Suprapubic skin (tissue), 4 donors: ENCODE data around the gene RAB3IP. TPM values are rescaled to one million over a fixed set of nuclear protein-coding genes. Genes with fewer than 3 reads are reported as not detected.

Source experiments
- DNase-seq, 2 donors: peaks; one replicate each; pipeline ENCODE4 v3.0.0-alpha.2; 2019; ENCODE audit warnings: low spot score in 2 of 2
- H3K27ac ChIP-seq: fragments of 200-600 bp; sonication (generic); one replicate; pipeline ENCODE4 v1.5.1; 2019
- H3K27me3 ChIP-seq: fragments of 200-600 bp; sonication (generic); one replicate; pipeline ENCODE4 v1.5.1; 2019
- H3K36me3 ChIP-seq: fragments of 200-600 bp; sonication (generic); one replicate; pipeline ENCODE4 v1.5.1; 2019
- H3K4me1 ChIP-seq: fragments of 200-600 bp; sonication (generic); one replicate; pipeline ENCODE4 v1.5.1; 2019
- H3K4me3 ChIP-seq: fragments of 200-600 bp; sonication (generic); one replicate; pipeline ENCODE4 v1.5.1; 2019; ENCODE audit warnings: mild to moderate bottlenecking
- H3K9me3 ChIP-seq: fragments of 200-600 bp; sonication (generic); one replicate; pipeline ENCODE4 v1.5.1; 2019
- CTCF ChIP-seq, 2 donors: fragments of 200-600 bp in 1 of 2; fragments of 450-650 bp in 1 of 2; sonication (generic) in 1 of 2; IDR thresholded peaks; one replicate each; pipeline ENCODE4 v1.5.1; 2016 to 2019; ENCODE audit warnings: antibody characterized with exemption in 2 of 2, mild to moderate bottlenecking in 1 of 2, moderate library complexity in 1 of 2
- EP300 ChIP-seq: sonication (generic); formaldehyde crosslinking; IDR thresholded peaks from one replicate; pipeline ENCODE4 v1.6.1; 2017; ENCODE audit warnings: antibody characterized with exemption
- POLR2A ChIP-seq, 2 donors: fragments of 450-650 bp; IDR thresholded peaks; one replicate each; pipeline ENCODE4 v1.6.1; 2017; ENCODE audit warnings: antibody characterized with exemption in 2 of 2, mild to moderate bottlenecking in 2 of 2, moderate library complexity in 2 of 2
- POLR2AphosphoS5 ChIP-seq, 3 donors: sonication (generic); formaldehyde crosslinking; IDR thresholded peaks; one replicate each; pipeline ENCODE4 v1.6.1; 2017; ENCODE audit warnings: antibody characterized with exemption in 3 of 3
- WGBS: methylation state at CpG from one replicate; pipeline ENCODE4 v1.1.5; 2018; 5-methylcytosine and 5-hydroxymethylcytosine counted together
- total RNA-seq, 4 donors: library from RNA; depleted of rRNA; stranded (reverse); fragments of >200 nt; gene quantifications; one replicate each; pipeline ENCODE4 v1.1.0, GENCODE V29; 2016

RAB3IP gene
- total RNA-seq, 4 donors from 2014 or later, result 15.0 to 27.8 (median 21.9) TPM

- H3K4me3 ChIP-seq, result no peak within 1 kb of the TSS
- TF ChIP-seq EP300 (no peak), CTCF (IDR thresholded peaks at IDR 0.05) (no peak), POLR2AphosphoS5 (IDR thresholded peaks at IDR 0.05) (no peak), POLR2A (IDR thresholded peaks at IDR 0.05) (no peak)
- 57% methylated on average over 12 of the region's 12 CpGs for WGBS
- H3K27ac ChIP-seq, result peak within 1 kb of the TSS; percentile 2
- no peak for DNase-seq
- H3K9me3 ChIP-seq, result no peaks in the 10 kb centered on the region
- H3K4me1 ChIP-seq, result peaks cover 10% of the 10 kb centered on the region
- H3K36me3 ChIP-seq, result no peaks in the 10 kb centered on the region
- H3K27me3 ChIP-seq, result no peaks in the 10 kb centered on the region
Measured at GRCh38 chr12:69698769-69699540, 39.7 kb upstream of the RAB3IP start, which contains the start of gene BEST3. Gene BEST3 (minus strand): TSS chr12:69699303. CDS start chr12:69697798, 1,505 bp downstream.

- 86% methylated on average over 3 of the region's 3 CpGs for WGBS
- H3K4me1 ChIP-seq, result peaks cover 10% of the 10 kb centered on the region
- H3K36me3 ChIP-seq, result no peaks in the 10 kb centered on the region
- no peak for DNase-seq
- TF ChIP-seq POLR2A (IDR thresholded peaks at IDR 0.05) (no peak), POLR2AphosphoS5 (IDR thresholded peaks at IDR 0.05) (no peak), EP300 (no peak), CTCF (IDR thresholded peaks at IDR 0.05) (no peak)
- no peak overlapping the region for H3K4me3 ChIP-seq
- H3K27ac ChIP-seq, result no peak overlapping the region
- H3K27me3 ChIP-seq, result no peaks in the 10 kb centered on the region
- H3K9me3 ChIP-seq, result no peaks in the 10 kb centered on the region
Measured at GRCh38 chr12:69701826-69702225, 36.8 kb upstream of the RAB3IP start.

GRCh38 chr12:69703146-69703642 lies 35.5 kb upstream of the RAB3IP start:
- no peak for TF ChIP-seq CTCF (IDR thresholded peaks at IDR 0.05)
- TF ChIP-seq POLR2AphosphoS5 (IDR thresholded peaks at IDR 0.05), result no peak
- TF ChIP-seq POLR2A (IDR thresholded peaks at IDR 0.05), result no peak
- TF ChIP-seq EP300, result no peak
- Histone ChIP-seq H3K27ac (no peak overlapping the region), H3K4me1 (peaks cover 10% of the 10 kb centered on the region), H3K27me3 (no peaks in the 10 kb centered on the region), H3K9me3 (no peaks in the 10 kb centered on the region), H3K36me3 (no peaks in the 10 kb centered on the region), H3K4me3 (no peak overlapping the region)
- no peak for DNase-seq
- WGBS, result 58% methylated on average over 1 of the region's 1 CpG

- Histone ChIP-seq H3K27ac (no peak overlapping the region), H3K27me3 (no peaks in the 10 kb centered on the region), H3K4me1 (peaks cover under 1% of the 10 kb centered on the region), H3K36me3 (no peaks in the 10 kb centered on the region), H3K4me3 (no peak overlapping the region), H3K9me3 (no peaks in the 10 kb centered on the region)
- DNase-seq, result no peak
- TF ChIP-seq EP300 (no peak), POLR2AphosphoS5 (IDR thresholded peaks at IDR 0.05) (no peak), POLR2A (IDR thresholded peaks at IDR 0.05) (no peak), CTCF (IDR thresholded peaks at IDR 0.05) (no peak)
- WGBS, result 0% methylated on average over 1 of the region's 1 CpG
Measured at GRCh38 chr12:69704357-69704756, 34.3 kb upstream of the RAB3IP start.

- Histone ChIP-seq H3K9me3 (no peaks in the 10 kb centered on the region), H3K27me3 (no peaks in the 10 kb centered on the region), H3K27ac (no peak overlapping the region), H3K36me3 (no peaks in the 10 kb centered on the region), H3K4me3 (no peak overlapping the region), H3K4me1 (no peaks in the 10 kb centered on the region)
- WGBS, result 92% methylated on average over 3 of the region's 3 CpGs
- no peak for DNase-seq
- no peak for TF ChIP-seq POLR2A (IDR thresholded peaks at IDR 0.05)
- no peak for TF ChIP-seq POLR2AphosphoS5 (IDR thresholded peaks at IDR 0.05)
- no peak for TF ChIP-seq EP300
- TF ChIP-seq CTCF (IDR thresholded peaks at IDR 0.05), result no peak
Measured at GRCh38 chr12:69708649-69709048, 30.0 kb upstream of the RAB3IP start.
